Measurements from ENCODE around the gene FYTTD1. TPM values are rescaled to one million over a fixed set of nuclear protein-coding genes. Genes with fewer than 3 reads are reported as not detected.
A peak's percentile ranks its signal among the peaks of the same experiment; 100 is the strongest.

Gene FYTTD1
- total RNA-seq, 1 donor from 2014 or later: 24.5 TPM

DNA sequence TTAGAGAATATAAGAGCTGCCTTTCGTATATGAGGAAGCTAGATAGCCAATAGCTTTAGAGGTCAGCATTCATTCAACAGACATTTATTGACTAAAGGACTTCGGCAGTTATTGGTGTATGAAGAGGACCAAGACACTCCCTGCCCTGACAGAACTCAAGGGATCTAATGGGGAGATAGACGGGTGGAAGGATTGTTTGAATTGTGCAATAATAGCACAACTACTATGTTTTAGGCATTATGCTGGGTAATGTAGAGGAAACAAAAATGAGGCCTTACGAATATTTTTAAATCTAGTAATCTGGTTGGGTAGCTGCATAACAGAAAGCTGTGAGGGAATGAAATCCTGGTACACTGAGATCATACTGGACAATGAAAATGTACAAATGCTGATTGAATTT lies 46.4 kb downstream of the FYTTD1 start:
- DNase-seq (ENCODE audit: low read depth): no peak

GRCh38 chr3:197798863-197799262 lies 49.2 kb downstream of the FYTTD1 start:
- Histone ChIP-seq H3K27me3 (ENCODE audit: control insufficient read depth, insufficient read depth, low read length) (no peaks in the 10 kb centered on the region), H3K36me3 (ENCODE audit: control insufficient read depth, insufficient read depth, low read length) (no peaks in the 10 kb centered on the region), H3K4me3 (ENCODE audit: low read depth, low read length) (no peak overlapping the region)
- no peak for TF ChIP-seq CTCF (IDR thresholded peaks at IDR 0.05; ENCODE audit: insufficient read depth, low read length, poor library complexity, severe bottlenecking)
- no peak for DNase-seq (ENCODE audit: low read depth)

More for the DNA sequence above, 46.4 kb downstream of the FYTTD1 start:
- H3K4me3 ChIP-seq (ENCODE audit: low read depth, low read length): no peak overlapping the region
- H3K27me3 ChIP-seq (ENCODE audit: control insufficient read depth, insufficient read depth, low read length): no peaks in the 10 kb centered on the region
- H3K36me3 ChIP-seq (ENCODE audit: control insufficient read depth, insufficient read depth, low read length): no peaks in the 10 kb centered on the region
- TF ChIP-seq CTCF (IDR thresholded peaks at IDR 0.05; ENCODE audit: insufficient read depth, low read length, poor library complexity, severe bottlenecking): no peak

- no peak for DNase-seq (ENCODE audit: low read depth)
- no peaks in the 10 kb centered on the region for H3K36me3 ChIP-seq (ENCODE audit: control insufficient read depth, insufficient read depth, low read length)
- H3K27me3 ChIP-seq (ENCODE audit: control insufficient read depth, insufficient read depth, low read length): no peaks in the 10 kb centered on the region
- no peak overlapping the region for H3K4me3 ChIP-seq (ENCODE audit: low read depth, low read length)
- no peak for TF ChIP-seq CTCF (IDR thresholded peaks at IDR 0.05; ENCODE audit: insufficient read depth, low read length, poor library complexity, severe bottlenecking)
These were observed 50.7 kb downstream of the FYTTD1 start for GRCh38 chr3:197800379-197800778.

GRCh38 chr3:197801891-197802778 lies 52.5 kb downstream of the FYTTD1 start:
- no peak for DNase-seq (ENCODE audit: low read depth)
- peak; percentile 17 for TF ChIP-seq CTCF (IDR thresholded peaks at IDR 0.05; ENCODE audit: insufficient read depth, low read length, poor library complexity, severe bottlenecking)
- Histone ChIP-seq H3K36me3 (ENCODE audit: control insufficient read depth, insufficient read depth, low read length) (no peaks in the 10 kb centered on the region), H3K27me3 (ENCODE audit: control insufficient read depth, insufficient read depth, low read length) (no peaks in the 10 kb centered on the region), H3K4me3 (ENCODE audit: low read depth, low read length) (no peak overlapping the region)

GRCh38 chr3:197802779-197803459 lies 53.2 kb downstream of the FYTTD1 start:
- Histone ChIP-seq H3K27me3 (ENCODE audit: control insufficient read depth, insufficient read depth, low read length) (no peaks in the 10 kb centered on the region), H3K4me3 (ENCODE audit: low read depth, low read length) (no peak overlapping the region), H3K36me3 (ENCODE audit: control insufficient read depth, insufficient read depth, low read length) (no peaks in the 10 kb centered on the region)
- TF ChIP-seq CTCF (IDR thresholded peaks at IDR 0.05; ENCODE audit: insufficient read depth, low read length, poor library complexity, severe bottlenecking): peak; percentile 28
- no peak for DNase-seq (ENCODE audit: low read depth)
